GM19452 (cell line): ENCODE data around the gene MCM5.
"Not testable (repeated sequence)": the region's sequence is repeated elsewhere in the genome, so short reads cannot be mapped to it uniquely, and the experiment has no call there.

Experiments
- ATAC-seq: cut with Tn5 transposase; IDR thresholded peaks from one replicate; pipeline ENCODE4 v1.9.1; 2021; ENCODE audit not compliant: unreplicated experiment

The MCM5 gene

DNA sequence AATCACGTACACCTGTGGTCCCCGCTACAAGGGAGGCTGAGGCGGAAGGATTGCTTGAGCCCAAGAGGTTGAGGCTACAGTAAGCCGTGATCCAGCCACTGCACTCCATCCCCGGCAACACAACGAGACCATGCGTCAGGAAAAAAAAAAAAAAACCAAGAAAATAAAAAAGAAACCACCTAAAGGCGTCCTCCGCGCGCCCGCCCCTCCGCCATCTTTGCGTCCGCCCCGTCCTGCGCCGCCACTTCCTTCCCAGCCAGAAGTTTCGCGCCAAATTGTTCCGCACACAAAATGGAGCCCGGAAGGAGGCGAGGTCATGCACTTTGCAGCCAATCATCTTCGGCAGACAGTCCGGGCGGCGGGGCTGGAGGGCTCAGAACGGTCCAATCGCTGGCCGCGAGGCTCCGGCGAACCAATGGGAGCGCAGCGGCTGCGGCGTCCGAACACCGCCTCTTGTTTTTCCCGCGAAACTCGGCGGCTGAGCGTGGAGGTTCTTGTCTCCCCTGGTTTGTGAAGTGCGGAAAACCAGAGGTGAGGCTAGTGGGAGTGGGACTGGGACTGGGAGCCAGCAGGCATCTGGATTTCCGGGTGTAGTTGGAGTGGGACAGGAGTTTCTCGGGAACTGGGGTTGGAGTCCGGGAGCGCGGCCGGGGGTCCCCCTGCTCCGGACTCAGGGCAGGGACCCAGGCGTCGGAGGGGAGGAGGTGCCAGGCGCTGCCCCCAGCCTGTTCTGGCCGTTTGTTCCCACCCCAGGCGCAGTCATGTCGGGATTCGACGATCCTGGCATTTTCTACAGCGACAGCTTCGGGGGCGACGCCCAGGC, at the start of gene MCM5:
Gene MCM5, plus strand, starts transcription at position 463 of the 823 bp plus-strand sequence. Its CDS starts 299 bp downstream, at position 762.
- ATAC-seq = peak; percentile 95

DNA sequence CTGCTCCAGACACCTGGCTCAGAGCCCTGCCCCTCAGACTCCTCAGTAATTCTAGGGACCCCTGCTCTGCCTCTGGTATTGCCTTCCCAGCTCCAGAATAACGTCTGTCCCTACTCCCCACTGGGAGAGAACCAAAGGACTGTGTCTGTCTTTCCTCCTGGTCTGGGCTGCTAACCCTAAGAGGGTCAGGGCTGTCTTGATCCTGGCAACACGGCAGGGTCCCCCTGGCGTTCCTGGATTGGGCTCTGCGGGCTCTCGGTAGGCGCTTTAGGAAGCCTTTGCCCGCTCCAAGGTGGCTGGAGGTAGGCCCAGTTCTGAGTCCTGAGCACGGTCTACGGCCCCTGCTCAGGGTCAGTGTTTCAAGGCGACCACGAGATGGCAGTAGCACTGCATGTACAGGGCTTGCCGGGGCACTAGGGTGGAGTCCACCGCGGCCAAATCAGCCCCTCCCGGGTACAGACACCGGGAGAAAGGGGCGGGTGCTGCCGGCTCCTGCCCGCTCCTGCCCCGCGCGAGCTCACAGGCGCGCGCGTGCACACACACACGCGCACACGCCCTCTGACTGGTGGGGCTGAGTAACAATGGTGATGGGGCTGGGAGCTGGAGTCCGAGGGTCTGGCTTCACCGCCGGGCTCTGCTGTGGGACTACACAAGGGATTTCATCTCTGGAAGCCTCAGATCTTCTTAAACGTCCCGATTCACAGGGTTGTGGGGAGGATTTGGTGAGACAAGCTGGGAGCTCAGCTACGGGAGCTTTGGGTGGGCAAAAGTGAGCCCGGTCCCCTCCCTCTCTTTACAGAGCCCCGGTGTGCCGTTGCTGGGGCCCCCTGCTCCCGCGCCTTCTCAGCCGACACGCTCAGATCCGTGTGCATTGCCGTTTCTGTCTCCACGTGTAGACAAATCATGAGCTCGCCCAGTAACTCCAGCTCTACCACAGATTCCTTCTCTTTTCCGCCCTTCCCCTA, 49.1 kb upstream of the MCM5 start:
- peak; percentile 78 for ATAC-seq

DNA sequence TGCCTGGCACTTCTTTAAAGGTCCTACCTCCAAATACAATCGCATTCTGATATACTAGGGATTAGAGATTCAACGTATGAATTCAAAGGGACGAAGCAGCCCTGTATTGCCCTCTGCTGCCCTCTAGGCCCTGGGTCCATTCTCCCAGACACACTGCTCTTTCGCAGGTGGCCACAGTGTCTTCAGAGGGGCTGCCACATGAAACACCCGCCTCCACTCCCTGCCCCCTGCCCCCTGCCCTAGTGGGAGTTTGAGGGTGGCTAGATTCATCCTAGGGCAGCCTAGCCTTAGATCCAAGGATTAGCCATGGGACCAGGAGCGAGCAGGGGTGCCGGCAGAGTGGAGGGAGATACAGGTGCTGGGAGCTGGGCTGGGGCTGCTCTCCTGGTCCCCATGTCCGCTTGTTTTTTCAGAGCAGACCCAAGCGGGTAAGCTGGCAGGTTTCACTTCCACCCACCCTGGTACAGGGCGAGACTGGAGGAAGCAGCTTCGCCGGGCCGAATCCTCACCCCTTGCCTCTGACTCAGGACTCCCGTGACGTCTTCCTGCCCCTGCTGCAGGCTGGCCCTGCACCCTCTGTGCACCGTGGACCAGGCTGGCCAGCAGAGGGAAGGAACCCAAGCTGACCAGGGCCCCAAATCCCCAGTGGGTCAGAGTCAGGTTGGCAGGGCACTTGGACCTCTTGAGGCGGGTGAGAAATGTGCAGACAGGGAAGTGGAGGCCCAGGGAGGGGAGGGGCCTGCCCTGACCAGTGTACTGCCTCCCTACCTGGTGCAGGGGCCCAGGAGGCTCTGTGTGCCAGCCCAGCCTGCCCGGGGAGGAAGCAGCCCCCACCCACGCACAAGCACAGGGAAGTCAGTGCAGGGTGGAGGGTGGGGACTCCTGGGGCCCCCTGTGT, 47.5 kb upstream of the MCM5 start:
- ATAC-seq = no peak

DNA sequence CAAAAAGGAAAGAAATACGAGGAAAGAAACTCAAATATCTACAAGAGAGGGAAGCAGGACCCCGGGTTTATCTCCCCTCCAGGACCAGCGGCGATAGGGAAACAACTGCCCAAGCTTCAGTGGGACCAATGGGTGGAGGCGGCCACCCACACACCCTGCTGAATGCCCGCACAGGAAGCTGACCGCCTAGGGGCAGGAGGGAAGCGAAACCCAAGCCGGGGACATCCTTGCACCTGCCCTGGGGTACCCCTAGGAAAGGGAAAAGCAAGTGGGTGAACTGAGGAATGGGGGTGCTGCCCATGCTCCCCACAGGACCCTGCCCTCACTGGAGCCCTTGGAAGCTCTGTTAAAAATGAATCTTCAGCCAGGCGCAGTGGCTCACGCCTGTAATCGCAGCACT, 46.6 kb upstream of the MCM5 start:
- ATAC-seq = no peak

DNA sequence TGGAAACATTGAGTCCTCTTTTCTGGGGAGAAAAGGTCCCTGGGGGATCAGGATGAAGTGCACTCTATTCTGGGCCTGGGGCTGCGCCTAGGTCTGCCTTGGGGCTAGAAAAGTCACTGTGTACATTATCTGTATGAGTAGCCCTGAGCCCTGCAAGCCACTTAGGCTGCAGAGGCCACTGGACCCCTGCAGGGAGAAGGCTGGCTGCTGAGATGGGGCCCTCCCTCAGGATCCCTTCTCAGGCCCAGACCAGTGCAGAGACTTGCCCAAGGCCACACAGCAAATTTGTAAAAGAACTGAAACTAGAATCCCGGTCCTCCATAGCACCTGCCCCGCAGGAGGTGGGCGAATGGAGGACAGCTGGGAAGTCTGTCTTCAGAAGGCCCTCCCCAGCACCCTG, 45.9 kb upstream of the MCM5 start:
- no peak for ATAC-seq

DNA sequence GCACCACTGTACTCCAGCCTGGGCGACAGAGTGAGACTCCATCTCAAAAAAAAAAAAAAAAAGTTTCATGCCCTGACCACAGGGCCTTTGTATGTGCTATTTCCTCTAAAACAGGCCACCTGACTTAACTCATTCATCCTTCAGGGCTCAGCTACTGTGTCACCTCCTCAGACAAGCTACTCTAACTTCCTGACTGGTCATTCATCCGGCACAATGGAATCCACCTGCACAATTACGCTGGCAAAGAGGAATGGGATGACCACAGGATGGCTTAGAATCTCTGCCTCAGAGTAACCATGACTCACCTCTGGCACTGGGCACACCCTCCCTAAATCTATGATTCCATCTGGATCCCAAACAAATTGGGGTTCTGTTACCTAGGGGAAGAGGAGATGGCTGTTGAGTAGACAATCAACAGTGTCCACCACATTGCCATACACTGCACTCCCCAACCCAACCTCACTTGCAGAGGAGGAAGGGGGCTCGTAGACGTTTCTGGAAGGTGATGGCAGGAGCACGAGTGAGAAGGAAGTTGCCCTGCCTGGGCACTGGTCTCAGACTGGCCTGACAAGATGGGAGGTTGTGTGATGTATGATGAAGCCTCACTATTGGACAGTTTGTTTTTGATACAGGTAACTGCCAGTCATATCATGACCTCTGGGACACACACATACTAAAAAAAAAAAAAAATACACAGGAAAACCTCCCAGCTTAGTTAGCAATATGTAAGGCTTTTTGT, 41.9 kb upstream of the MCM5 start:
- ATAC-seq = no peak

DNA sequence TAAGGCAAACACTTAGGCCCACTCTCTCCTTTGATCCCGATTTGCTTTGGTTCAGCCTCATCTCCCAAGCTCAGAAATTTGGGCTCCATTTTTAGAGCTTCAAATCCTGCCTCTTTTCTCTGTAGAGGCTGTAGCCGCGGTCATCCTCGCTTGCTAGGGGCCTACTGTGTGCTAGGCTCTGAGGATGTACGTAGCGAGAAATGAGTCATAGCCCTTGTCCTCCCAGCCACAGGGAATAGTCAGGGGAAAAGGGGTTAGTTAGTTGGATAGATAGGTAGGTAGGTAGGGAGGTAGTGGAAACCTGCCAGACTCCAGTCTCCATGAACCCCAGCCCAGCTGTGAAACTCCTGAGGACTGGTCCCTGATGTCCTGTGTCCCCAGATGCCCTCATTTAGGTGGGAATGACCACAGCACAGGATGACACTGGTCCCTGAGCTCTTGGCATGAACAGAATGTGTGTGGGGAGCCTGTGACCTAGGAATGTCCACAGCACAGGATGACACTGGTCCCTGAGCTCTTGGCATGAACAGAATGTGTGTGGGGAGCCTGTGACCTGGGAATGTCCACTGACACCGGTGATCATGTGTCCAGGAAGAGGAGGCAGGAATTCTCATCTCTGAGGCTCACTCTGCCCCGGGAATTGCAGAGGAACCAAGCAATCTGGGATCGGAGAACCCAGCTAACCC, 40.4 kb upstream of the MCM5 start:
- no peak for ATAC-seq

DNA sequence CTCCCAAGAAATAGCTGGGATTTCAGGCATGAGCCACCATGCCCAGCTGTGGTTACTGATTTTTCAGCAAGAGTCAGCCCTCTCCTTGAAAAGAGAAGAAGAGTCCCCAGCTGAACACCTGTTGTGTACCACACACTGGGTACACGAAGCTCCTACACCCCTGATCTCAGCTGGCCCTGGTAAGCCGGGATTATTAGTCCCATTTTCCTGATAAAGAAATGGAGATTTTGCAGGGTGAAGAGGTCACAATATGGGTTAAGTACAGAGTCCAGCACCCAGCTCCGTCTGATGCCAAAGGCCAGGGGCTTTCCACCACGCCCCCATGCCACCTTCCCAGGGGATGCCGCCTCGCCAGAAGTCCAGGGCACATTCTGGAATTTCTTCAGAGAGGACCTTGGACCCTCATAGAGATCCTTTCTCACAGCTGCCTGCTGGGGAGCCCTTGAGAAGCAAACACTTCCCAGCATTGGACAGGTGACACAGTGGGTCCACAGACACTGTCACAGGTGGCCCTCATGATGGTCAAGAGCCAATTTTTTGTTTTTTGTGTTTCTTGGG, 38.9 kb upstream of the MCM5 start:
- ATAC-seq = no peak

DNA sequence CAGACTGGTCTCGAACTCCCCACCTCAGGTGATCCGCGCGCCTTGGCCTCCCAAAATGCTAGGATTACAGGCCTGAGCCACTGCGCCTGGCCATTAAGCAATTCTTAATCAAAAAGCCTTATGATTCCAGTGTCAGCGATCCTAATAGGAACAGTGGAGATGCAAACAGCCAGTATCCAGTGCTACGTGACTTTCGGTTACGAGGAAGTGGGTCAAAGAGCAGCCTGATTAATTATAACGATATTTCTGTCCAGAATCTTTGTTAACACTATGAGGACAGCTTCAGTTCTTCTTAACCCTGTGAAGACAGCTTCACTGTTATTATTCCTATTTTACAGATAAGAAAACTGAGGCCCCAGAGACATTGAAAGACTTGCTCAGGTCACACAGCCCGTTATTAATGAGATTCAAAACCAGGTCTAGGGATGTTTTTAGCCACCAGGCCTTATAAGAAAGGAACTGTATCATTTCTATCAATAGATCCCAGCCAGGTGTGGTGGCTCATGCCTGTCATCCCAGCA, 36.3 kb upstream of the MCM5 start:
- no peak for ATAC-seq

DNA sequence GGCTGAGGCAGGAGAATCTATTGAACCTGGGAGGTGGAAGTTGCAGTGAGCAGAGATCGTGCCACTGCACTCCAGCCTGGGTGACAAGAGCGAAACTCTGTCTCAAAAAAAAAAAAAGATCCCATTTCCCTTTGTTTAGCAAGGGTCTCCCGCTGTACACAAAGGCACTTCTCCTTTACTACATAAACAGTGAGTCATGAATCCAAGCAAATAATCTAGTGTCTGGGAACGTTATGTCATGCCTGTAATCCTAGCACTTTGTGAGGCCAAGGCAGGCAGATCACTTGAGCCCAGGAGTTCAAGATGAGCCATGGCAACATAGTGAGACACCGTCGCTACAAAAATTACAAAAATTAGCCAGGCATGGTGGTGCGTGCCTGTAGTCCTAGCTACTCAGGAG, 35.7 kb upstream of the MCM5 start:
- ATAC-seq = not testable (repeated sequence)

DNA sequence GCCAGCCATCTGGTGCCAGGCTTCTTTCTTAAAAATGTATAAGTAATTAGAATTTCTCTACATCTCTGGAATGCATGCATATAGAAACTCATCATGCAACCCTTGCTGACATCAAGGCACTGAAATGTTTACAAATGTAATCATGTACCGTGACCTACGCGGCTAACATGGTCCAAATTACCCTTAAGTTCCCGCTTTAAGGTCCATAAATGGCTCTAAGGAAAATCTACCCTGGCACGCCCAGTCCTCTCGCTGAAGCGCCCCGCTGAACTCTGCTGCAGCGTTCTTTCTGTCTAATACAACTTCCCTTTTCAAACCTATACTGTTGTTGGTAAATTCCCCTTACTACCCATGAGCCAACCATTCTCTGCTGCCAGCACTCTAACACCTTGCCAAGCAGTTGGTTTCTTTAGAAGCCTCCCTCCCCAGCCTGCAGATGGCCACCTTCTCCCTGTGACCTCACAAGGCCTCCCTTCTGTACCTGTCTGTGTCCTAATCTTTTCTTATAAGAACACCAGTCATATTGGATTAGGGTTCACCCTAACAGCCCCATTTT, 32.5 kb upstream of the MCM5 start:
- no peak for ATAC-seq

DNA sequence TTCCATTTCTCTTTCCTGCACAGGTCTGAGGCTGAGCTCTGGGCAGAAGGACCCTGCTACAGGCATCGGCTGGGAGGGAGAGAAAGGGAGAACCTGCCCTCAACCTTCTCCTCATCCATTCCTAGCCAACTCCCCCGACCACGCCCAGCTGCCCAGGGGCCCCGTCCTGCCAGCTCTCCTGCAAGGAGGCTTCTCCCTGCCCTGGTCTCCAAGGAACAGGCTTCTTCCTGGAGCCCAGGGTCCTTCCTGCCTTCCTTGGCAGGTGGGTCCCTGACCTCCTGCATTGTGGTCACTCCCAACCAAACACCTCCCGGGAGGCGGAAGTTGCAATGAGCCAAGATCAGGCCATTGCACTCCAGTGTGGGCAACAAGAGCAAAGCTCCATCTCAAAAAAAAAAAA, 31.6 kb upstream of the MCM5 start:
- ATAC-seq = no peak

DNA sequence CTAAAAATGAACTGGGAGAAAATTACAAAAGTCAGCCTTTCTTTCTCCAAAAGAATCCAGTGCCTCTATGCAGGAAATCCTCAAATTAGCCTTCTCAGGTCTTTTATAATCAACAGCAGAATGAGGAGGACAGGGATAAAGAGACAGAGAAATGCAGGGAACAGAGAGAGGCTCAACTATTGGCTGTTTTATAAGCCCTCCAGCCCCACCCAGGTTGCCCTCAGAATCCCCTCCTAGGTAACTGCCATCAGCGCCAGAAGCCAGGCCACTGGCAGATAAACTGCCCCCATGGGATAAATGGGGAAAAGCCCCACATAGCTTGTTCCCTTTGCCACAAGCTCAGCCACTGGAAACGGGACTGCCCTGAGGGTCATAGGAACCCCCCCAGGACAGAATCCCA, 29.9 kb upstream of the MCM5 start:
- no peak for ATAC-seq

DNA sequence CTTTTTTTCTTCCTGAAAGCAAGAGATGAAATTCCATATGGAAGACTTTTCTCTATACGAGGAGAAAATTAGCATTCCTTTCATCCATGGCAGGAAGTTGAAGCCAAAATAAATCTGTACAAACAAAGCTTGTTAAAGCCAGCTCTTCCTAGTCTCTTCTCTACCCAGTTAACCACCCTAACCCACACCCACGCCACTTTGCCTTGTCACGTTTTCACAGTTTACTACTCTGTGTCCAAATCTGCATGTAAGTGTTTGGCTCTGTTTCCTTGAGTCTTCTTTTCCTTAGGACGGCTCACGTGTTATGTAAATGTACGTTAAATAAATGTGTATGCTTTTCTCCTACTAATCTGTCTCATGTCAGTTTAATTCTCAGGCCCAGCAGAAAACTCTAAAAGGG, 26.2 kb upstream of the MCM5 start:
- ATAC-seq = no peak

DNA sequence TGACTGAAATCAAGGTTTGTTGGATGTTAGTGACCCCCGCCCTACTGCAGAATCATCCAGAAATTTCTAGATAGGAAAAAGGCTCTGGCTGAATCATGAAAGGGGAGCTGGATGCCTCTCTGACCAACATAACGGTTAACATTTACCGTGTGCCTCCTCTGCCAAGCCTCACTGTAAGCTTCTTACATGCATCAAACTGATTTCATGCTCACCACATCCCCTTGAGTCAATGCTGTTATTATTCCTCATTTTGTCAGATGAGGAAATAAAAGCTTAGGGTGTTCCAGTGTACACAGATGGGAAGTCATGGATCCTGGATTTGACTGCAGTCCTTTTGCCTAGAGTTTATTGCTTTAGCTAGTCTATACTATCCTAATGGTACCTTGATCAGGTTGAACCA, 24.9 kb upstream of the MCM5 start:
- no peak for ATAC-seq

DNA sequence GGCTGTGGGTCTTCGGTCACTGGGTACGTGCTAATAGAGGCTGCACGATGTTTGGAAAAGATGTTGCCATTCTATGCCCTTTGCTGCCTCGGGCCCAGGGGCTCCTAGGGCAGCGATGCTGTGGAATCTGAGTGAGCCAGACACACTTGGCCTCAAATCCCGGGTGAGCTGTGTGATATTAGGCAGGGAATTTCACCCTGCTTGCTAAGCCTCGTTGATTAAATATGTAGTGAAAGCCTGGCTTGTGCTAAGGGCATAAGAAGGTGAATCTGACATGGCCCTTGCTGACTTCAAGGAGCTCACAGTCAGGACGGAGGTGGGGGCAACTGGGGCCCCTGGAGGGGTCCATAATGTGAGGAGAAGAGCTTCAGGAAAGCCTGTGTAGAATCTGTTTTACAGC, 24.4 kb upstream of the MCM5 start:
- no peak for ATAC-seq

DNA sequence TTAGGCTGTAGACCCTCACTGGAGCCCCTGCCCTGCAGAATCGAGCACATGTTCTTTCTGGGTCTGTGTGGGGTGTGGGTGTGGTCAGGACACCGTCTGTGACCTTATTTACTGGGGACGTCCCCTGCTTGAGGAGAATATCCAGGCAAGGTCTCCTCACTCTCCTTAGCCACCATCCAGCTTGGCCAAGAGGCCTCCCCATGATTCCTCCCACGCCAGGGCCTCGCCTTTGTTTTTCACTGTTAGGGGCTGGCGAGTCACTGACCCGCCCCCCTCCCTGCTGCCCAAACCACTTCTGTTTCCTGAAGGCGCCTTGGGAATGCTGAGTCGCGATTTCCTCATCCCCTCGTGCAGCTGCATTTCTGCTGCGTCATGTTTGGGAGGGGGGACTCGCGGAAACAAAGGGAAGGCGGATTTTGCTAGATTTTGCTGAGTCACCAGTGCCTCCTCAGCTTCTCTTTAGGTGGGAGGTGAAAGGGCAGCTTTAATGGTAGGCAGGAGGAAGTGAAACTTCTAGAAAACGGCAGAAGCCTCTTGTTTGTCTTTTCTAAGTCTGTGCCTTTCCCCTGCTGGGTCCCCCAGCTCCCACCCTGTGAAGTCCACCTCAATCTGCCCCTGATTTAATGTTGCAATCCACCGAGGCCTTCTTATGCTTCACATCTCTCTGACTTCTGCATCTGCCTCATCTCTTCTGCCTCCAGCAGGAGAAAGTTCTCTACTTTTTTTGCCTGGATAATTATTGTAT, 23.0 kb upstream of the MCM5 start:
- ATAC-seq = peak; percentile 42

DNA sequence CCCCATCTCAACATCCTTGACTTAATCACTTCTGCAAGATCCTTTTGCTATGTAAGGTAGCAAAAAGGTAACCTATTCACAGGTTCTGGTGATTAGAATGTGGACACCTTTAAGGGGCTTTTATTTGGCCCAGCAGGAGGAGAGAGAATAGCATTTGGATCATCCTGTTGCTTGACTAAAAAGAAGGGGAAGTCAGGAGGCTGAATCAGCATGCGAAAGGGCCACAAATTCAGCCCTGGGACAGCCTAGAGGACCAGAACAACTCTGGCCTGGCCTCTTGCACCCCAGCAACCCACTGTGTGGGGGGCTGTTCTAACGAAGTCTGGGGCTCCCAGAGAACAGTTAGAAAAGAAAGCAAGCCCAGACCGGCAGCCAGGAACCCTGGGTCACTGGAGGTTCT, 22.2 kb upstream of the MCM5 start:
- no peak for ATAC-seq
